Measurements from ENCODE around the gene PTMA.

PTMA gene

GRCh38 chr2:231720292-231720986 is 12.1 kb downstream of the PTMA start:
- no peak for ATAC-seq

GRCh38 chr2:231720987-231721966 is 13.0 kb downstream of the PTMA start:
- TF ChIP-seq TSHZ2 (CRISPR knock-in tag; IDR thresholded peaks at IDR 0.05) = no peak
- no peak for TF ChIP-seq BACH2 (CRISPR knock-in tag; IDR thresholded peaks at IDR 0.05; ENCODE audit: borderline replicate concordance)
- TF ChIP-seq ISL1 (CRISPR knock-in tag; IDR thresholded peaks at IDR 0.05) = no peak
- TF ChIP-seq RARB (CRISPR knock-in tag; IDR thresholded peaks at IDR 0.05) = no peak
- no peak for TF ChIP-seq ZNF8 (CRISPR knock-in tag; IDR thresholded peaks at IDR 0.05)
- no peak for TF ChIP-seq TCF4 (CRISPR knock-in tag; IDR thresholded peaks at IDR 0.05; ENCODE audit: borderline replicate concordance)
- TF ChIP-seq CSDC2 (CRISPR knock-in tag; IDR thresholded peaks at IDR 0.05) = no peak
- TF ChIP-seq CSRNP3 (CRISPR knock-in tag; IDR thresholded peaks at IDR 0.05) = no peak
- TF ChIP-seq ZC3H10 (CRISPR knock-in tag; IDR thresholded peaks at IDR 0.05) = no peak
- ATAC-seq = no peak

More at GRCh38 chr2:231720292-231720986, 12.1 kb downstream of the PTMA start:
- TF ChIP-seq OSR1 (CRISPR knock-in tag; IDR thresholded peaks at IDR 0.05) (no peak), RARB (CRISPR knock-in tag; IDR thresholded peaks at IDR 0.05) (no peak), PATZ1 (CRISPR knock-in tag; IDR thresholded peaks at IDR 0.05; ENCODE audit: borderline replicate concordance) (no peak), CSDC2 (CRISPR knock-in tag; IDR thresholded peaks at IDR 0.05) (no peak), BACH2 (CRISPR knock-in tag; IDR thresholded peaks at IDR 0.05; ENCODE audit: borderline replicate concordance) (no peak), ZFP30 (CRISPR knock-in tag; IDR thresholded peaks at IDR 0.05) (no peak), SNAI2 (CRISPR knock-in tag; IDR thresholded peaks at IDR 0.05) (no peak), ZFP3 (CRISPR knock-in tag; IDR thresholded peaks at IDR 0.05) (no peak), POU6F1 (CRISPR knock-in tag; IDR thresholded peaks at IDR 0.05; ENCODE audit: borderline replicate concordance, low read depth) (no peak), ESRRG (CRISPR knock-in tag; IDR thresholded peaks at IDR 0.05) (no peak), ZNF8 (CRISPR knock-in tag; IDR thresholded peaks at IDR 0.05) (no peak), GLIS3 (CRISPR knock-in tag; IDR thresholded peaks at IDR 0.05) (no peak), TSHZ2 (CRISPR knock-in tag; IDR thresholded peaks at IDR 0.05) (no peak), ZNF565 (CRISPR knock-in tag; conservative IDR thresholded peaks at IDR 0.05; ENCODE audit: low read depth) (no peak)
